Adrenal gland (tissue), 5 donors: Measurements from ENCODE around the gene TRIM64C.
"Not testable (repeated sequence)": the region's sequence is repeated elsewhere in the genome, so short reads cannot be mapped to it uniquely, and the experiment has no call there.

Experiments used
- POLR2A ChIP-seq, 2 donors: fragments of 450-650 bp; IDR thresholded peaks; one replicate each; pipeline ENCODE4 v1.6.1; 2017; ENCODE audit warnings: antibody characterized with exemption in 2 of 2, mild to moderate bottlenecking in 2 of 2, moderate library complexity in 1 of 2
- TF ChIP-seq, protein P1 (sequence below), 6 experiments: fragments of 450-650 bp in 4 of 6; fragments of 200-600 bp in 2 of 6; sonication (generic) in 1 of 6; IDR thresholded peaks; 1 replicate in 5 of 6; 2 replicates in 1 of 6; pipeline versions ENCODE4 v1.5.1 to v1.8.0; 2016 to 2021; ENCODE audit warnings: antibody characterized with exemption in 6 of 6, mild to moderate bottlenecking in 2 of 6, moderate library complexity in 1 of 6
- donor health status: DM: no; HTN: no; CAD: no.

GRCh38 chr11:49069897-49070296, 11.0 kb upstream of the TRIM64C start:
- not testable (repeated sequence) for TF ChIP-seq POLR2A (IDR thresholded peaks at IDR 0.05)
- TF ChIP-seq, protein P1, sequence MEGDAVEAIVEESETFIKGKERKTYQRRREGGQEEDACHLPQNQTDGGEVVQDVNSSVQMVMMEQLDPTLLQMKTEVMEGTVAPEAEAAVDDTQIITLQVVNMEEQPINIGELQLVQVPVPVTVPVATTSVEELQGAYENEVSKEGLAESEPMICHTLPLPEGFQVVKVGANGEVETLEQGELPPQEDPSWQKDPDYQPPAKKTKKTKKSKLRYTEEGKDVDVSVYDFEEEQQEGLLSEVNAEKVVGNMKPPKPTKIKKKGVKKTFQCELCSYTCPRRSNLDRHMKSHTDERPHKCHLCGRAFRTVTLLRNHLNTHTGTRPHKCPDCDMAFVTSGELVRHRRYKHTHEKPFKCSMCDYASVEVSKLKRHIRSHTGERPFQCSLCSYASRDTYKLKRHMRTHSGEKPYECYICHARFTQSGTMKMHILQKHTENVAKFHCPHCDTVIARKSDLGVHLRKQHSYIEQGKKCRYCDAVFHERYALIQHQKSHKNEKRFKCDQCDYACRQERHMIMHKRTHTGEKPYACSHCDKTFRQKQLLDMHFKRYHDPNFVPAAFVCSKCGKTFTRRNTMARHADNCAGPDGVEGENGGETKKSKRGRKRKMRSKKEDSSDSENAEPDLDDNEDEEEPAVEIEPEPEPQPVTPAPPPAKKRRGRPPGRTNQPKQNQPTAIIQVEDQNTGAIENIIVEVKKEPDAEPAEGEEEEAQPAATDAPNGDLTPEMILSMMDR (IDR thresholded peaks at IDR 0.05): not testable (repeated sequence)
